WTC11 (cell line): ENCODE data around the gene GALNT11. TPM values are rescaled to one million over a fixed set of nuclear protein-coding genes. Genes with fewer than 3 reads are reported as not detected.

ENCODE experiments used
- ATAC-seq: fragments of 200-7000 bp; cut with Tn5 transposase; 2 replicates; pipeline ENCODE4 v1.10.0; 2021; ENCODE audit warnings: mild to moderate bottlenecking, moderate library complexity
- CTCF ChIA-PET: fragments of 300-600 bp; sonication (Branson Sonifier 250); formaldehyde crosslinking; loops from one replicate; lab custom pipeline; 2021; ENCODE audit warnings: antibody characterized with exemption; lab: Charles Lee
- POLR2A ChIA-PET: fragments of 350-600 bp; sonication (Branson Sonifier 250); formaldehyde crosslinking; loops from one replicate; lab custom pipeline; 2021; ENCODE audit warnings: antibody characterized with exemption; lab: Charles Lee
- DNase-seq: peaks from one replicate; pipeline ENCODE4 v3.0.0; 2021; ENCODE audit warnings: low spot score
- H3K27ac Mint-ChIP-seq: 2 replicates; pipeline ENCODE4 v1.8.0; 2021; ENCODE audit warnings: mixed read lengths
- H3K27me3 Mint-ChIP-seq: 2 replicates; pipeline ENCODE4 v1.8.0; 2021; ENCODE audit warnings: low read depth, mild to moderate bottlenecking, moderate library complexity, mixed read lengths
- H3K36me3 Mint-ChIP-seq: 2 replicates; pipeline ENCODE4 v1.8.0; 2021; ENCODE audit warnings: mixed read lengths
- H3K4me1 Mint-ChIP-seq: 2 replicates; pipeline ENCODE4 v1.8.0; 2022; ENCODE audit warnings: mixed read lengths
- H3K4me3 Mint-ChIP-seq: 2 replicates; pipeline ENCODE4 v1.8.0; 2021; ENCODE audit warnings: mild to moderate bottlenecking, moderate library complexity, mixed read lengths
- H3K9me3 Mint-ChIP-seq: 2 replicates; pipeline ENCODE4 v1.8.0; 2021; ENCODE audit warnings: mixed read lengths
- CBFB ChIP-seq: sonication (generic); formaldehyde crosslinking; IDR thresholded peaks from 2 replicates; pipeline ENCODE4 v1.8.1; 2022; ENCODE audit warnings: mild to moderate bottlenecking, low read depth, missing genetic modification reagents
- EMX1 ChIP-seq: fragments of 250-450 bp; sonication (Bioruptor Pico); IDR thresholded peaks from 2 replicates; pipeline ENCODE4 v1.8.0; 2021; ENCODE audit warnings: mild to moderate bottlenecking
- FOXK1 ChIP-seq: sonication (generic); formaldehyde crosslinking; IDR thresholded peaks from 2 replicates; pipeline ENCODE4 v1.8.0; 2022; ENCODE audit warnings: mild to moderate bottlenecking, moderate library complexity, missing genetic modification reagents
- GABPB1 ChIP-seq: sonication (generic); formaldehyde crosslinking; IDR thresholded peaks from 2 replicates; pipeline ENCODE4 v1.8.1; 2023; ENCODE audit warnings: mild to moderate bottlenecking, missing genetic modification reagents
- IRF2 ChIP-seq: sonication (generic); formaldehyde crosslinking; IDR thresholded peaks from 2 replicates; pipeline ENCODE4 v1.8.0; 2022; ENCODE audit warnings: low read depth, missing genetic modification reagents, borderline replicate concordance
- MAX ChIP-seq: sonication (generic); formaldehyde crosslinking; IDR thresholded peaks from 2 replicates; pipeline ENCODE4 v1.8.0; 2022; ENCODE audit warnings: mild to moderate bottlenecking, missing genetic modification reagents
- NFATC4 ChIP-seq: fragments of 250-450 bp; sonication (Bioruptor Pico); IDR thresholded peaks from 2 replicates; pipeline ENCODE4 v1.9.0; 2021; ENCODE audit warnings: mild to moderate bottlenecking
- NR2C2 ChIP-seq: sonication (generic); formaldehyde crosslinking; IDR thresholded peaks from 2 replicates; pipeline ENCODE4 v1.8.0; 2022; ENCODE audit warnings: mild to moderate bottlenecking, missing genetic modification reagents
- PRRX2 ChIP-seq: fragments of 250-450 bp; sonication (Bioruptor Pico); IDR thresholded peaks from 2 replicates; pipeline ENCODE4 v1.8.0; 2021; ENCODE audit warnings: mild to moderate bottlenecking
- RELA ChIP-seq: sonication (generic); formaldehyde crosslinking; IDR thresholded peaks from 2 replicates; pipeline ENCODE4 v1.8.1; 2022; ENCODE audit warnings: missing genetic modification reagents, mild to moderate bottlenecking, borderline replicate concordance
- SMAD3 ChIP-seq: sonication (generic); formaldehyde crosslinking; IDR thresholded peaks from 2 replicates; pipeline ENCODE4 v1.8.0; 2022; ENCODE audit warnings: missing genetic modification reagents, mild to moderate bottlenecking, borderline replicate concordance
- ZNF317 ChIP-seq: sonication (generic); formaldehyde crosslinking; IDR thresholded peaks from 2 replicates; pipeline ENCODE4 v1.8.1; 2023; ENCODE audit warnings: low read depth, mild to moderate bottlenecking, moderate library complexity, missing genetic modification reagents, borderline replicate concordance
- total RNA-seq: library from RNA; stranded (reverse); gene quantifications from 3 replicates; pipeline ENCODE4 v1.2.3, GENCODE V29; 2021
- TF ChIP-seq, protein P1 (sequence below): sonication (generic); formaldehyde crosslinking; conservative IDR thresholded peaks from 2 replicates; pipeline ENCODE4 v1.8.1; 2023; ENCODE audit warnings: mild to moderate bottlenecking, low read depth, missing genetic modification reagents, moderate library complexity
- TF ChIP-seq, protein P2 (sequence below): sonication (generic); formaldehyde crosslinking; IDR thresholded peaks from 2 replicates; pipeline ENCODE4 v1.8.0; 2022; ENCODE audit warnings: missing genetic modification reagents
- TF ChIP-seq, protein P3 (sequence below): fragments of 250-450 bp; sonication (Bioruptor Pico); IDR thresholded peaks from 2 replicates; pipeline ENCODE4 v1.9.0; 2021; ENCODE audit warnings: moderate library complexity, mild to moderate bottlenecking, inconsistent platforms, borderline replicate concordance
- TF ChIP-seq, protein P4 (sequence below): sonication (generic); formaldehyde crosslinking; IDR thresholded peaks from 2 replicates; pipeline ENCODE4 v1.8.1; 2022; ENCODE audit warnings: mild to moderate bottlenecking, missing genetic modification reagents, moderate library complexity, borderline replicate concordance

Gene GALNT11
- total RNA-seq, 1 experiment from 2014 or later = 24.0 TPM

GRCh38 chr7:152121432-152121831 lies 96.0 kb downstream of the GALNT11 start (continued):
- TF ChIP-seq NFATC4 (CRISPR knock-in tag) = no peak
- TF ChIP-seq, all 79 proteins: peak for 0

DNA sequence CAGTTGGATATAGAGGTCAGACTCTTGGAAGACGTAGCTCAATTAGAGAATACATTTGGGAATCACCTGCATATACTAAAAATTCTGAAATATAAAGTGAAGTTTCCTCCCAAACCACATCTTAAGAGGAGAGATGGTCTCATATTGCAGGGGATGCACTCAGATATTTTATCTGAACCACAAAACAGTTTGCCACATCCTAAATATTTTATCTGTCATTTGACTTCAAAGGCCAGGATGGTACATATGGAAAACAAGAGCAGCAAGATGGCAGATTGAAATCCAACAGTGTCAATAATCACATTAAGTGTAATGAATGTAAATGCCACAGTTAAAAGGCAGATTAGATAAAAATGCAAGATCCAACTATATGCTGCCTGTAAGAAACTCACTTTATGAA lies 97.1 kb downstream of the GALNT11 start:
- POLR2A ChIA-PET = no interaction called here
- no peak for DNase-seq
- TF ChIP-seq EMX1 (CRISPR knock-in tag) = no peak
- TF ChIP-seq CBFB (CRISPR knock-in tag) = no peak
- TF ChIP-seq GABPB1 (CRISPR knock-in tag) = no peak
- no peak for TF ChIP-seq IRF2
- TF ChIP-seq ZNF317 = no peak
- Mint-ChIP-seq H3K4me3 (no peak overlapping the region), H3K27ac (no peak overlapping the region), H3K9me3 (peaks cover 10% of the 10 kb centered on the region), H3K36me3 (peaks cover 74% of the 10 kb centered on the region), H3K4me1 (peaks cover 6% of the 10 kb centered on the region), H3K27me3 (no peaks in the 10 kb centered on the region)
- CTCF ChIA-PET = no interaction called here
- ATAC-seq = no peak

DNA sequence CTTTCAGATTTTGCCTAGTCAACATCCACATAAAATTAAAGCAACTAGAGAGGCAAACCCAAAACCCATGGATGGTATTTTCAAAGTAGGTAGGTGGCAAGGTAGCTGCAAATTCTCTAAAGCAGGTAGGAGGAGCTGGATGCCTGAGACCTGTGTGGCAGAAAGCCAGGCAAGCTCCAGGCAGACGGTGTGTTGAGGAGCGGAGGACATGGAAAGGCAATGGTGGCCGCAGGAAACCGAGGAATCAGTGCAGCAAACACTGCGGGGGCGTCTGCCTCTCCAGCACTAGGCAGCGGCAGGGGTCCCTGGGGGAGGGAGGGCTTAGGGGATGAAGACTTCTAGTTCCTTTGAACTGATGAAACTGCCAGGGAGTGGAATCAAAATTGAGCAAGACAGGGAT lies 101.3 kb downstream of the GALNT11 start:
- POLR2A ChIA-PET = no interaction called here
- ATAC-seq = no peak
- peak overlapping the region; percentile 78; the same call in 1 of the 2 replicates for H3K27ac Mint-ChIP-seq
- H3K4me1 Mint-ChIP-seq = peaks cover 6% of the 10 kb centered on the region
- DNase-seq = no peak
- peaks cover 50% of the 10 kb centered on the region for H3K36me3 Mint-ChIP-seq
- peaks cover 13% of the 10 kb centered on the region for H3K9me3 Mint-ChIP-seq
- TF ChIP-seq NR2C2 (CRISPR knock-in tag) = no peak
- no peak for TF ChIP-seq GABPB1 (CRISPR knock-in tag)
- TF ChIP-seq FOXK1 (CRISPR knock-in tag) = no peak
- no peak for TF ChIP-seq MAX
- TF ChIP-seq, protein P1, sequence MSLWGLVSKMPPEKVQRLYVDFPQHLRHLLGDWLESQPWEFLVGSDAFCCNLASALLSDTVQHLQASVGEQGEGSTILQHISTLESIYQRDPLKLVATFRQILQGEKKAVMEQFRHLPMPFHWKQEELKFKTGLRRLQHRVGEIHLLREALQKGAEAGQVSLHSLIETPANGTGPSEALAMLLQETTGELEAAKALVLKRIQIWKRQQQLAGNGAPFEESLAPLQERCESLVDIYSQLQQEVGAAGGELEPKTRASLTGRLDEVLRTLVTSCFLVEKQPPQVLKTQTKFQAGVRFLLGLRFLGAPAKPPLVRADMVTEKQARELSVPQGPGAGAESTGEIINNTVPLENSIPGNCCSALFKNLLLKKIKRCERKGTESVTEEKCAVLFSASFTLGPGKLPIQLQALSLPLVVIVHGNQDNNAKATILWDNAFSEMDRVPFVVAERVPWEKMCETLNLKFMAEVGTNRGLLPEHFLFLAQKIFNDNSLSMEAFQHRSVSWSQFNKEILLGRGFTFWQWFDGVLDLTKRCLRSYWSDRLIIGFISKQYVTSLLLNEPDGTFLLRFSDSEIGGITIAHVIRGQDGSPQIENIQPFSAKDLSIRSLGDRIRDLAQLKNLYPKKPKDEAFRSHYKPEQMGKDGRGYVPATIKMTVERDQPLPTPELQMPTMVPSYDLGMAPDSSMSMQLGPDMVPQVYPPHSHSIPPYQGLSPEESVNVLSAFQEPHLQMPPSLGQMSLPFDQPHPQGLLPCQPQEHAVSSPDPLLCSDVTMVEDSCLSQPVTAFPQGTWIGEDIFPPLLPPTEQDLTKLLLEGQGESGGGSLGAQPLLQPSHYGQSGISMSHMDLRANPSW (CRISPR knock-in tag) = no peak
- TF ChIP-seq, protein P2, sequence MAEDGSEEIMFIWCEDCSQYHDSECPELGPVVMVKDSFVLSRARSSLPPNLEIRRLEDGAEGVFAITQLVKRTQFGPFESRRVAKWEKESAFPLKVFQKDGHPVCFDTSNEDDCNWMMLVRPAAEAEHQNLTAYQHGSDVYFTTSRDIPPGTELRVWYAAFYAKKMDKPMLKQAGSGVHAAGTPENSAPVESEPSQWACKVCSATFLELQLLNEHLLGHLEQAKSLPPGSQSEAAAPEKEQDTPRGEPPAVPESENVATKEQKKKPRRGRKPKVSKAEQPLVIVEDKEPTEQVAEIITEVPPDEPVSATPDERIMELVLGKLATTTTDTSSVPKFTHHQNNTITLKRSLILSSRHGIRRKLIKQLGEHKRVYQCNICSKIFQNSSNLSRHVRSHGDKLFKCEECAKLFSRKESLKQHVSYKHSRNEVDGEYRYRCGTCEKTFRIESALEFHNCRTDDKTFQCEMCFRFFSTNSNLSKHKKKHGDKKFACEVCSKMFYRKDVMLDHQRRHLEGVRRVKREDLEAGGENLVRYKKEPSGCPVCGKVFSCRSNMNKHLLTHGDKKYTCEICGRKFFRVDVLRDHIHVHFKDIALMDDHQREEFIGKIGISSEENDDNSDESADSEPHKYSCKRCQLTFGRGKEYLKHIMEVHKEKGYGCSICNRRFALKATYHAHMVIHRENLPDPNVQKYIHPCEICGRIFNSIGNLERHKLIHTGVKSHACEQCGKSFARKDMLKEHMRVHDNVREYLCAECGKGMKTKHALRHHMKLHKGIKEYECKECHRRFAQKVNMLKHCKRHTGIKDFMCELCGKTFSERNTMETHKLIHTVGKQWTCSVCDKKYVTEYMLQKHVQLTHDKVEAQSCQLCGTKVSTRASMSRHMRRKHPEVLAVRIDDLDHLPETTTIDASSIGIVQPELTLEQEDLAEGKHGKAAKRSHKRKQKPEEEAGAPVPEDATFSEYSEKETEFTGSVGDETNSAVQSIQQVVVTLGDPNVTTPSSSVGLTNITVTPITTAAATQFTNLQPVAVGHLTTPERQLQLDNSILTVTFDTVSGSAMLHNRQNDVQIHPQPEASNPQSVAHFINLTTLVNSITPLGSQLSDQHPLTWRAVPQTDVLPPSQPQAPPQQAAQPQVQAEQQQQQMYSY (CRISPR knock-in tag) = no peak
- TF ChIP-seq SMAD3 = no peak
- no peak for TF ChIP-seq ZNF317
- no peak for TF ChIP-seq RELA (CRISPR knock-in tag)
- TF ChIP-seq, protein P3, sequence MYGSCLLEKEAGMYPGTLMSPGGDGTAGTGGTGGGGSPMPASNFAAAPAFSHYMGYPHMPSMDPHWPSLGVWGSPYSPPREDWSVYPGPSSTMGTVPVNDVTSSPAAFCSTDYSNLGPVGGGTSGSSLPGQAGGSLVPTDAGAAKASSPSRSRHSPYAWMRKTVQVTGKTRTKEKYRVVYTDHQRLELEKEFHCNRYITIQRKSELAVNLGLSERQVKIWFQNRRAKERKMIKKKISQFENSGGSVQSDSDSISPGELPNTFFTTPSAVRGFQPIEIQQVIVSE = no peak
- TF ChIP-seq, protein P4, sequence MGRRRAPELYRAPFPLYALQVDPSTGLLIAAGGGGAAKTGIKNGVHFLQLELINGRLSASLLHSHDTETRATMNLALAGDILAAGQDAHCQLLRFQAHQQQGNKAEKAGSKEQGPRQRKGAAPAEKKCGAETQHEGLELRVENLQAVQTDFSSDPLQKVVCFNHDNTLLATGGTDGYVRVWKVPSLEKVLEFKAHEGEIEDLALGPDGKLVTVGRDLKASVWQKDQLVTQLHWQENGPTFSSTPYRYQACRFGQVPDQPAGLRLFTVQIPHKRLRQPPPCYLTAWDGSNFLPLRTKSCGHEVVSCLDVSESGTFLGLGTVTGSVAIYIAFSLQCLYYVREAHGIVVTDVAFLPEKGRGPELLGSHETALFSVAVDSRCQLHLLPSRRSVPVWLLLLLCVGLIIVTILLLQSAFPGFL (CRISPR knock-in tag) = no peak
- TF ChIP-seq PRRX2 (CRISPR knock-in tag) = no peak
- no peaks in the 10 kb centered on the region for H3K27me3 Mint-ChIP-seq
- CTCF ChIA-PET = no interaction called here
- H3K4me3 Mint-ChIP-seq = no peak overlapping the region
